PFSK-1 (cell line): ENCODE measurements around the gene CCR2.

Experiments used
- FOXP2 ChIP-seq: optimal IDR thresholded peaks from 2 replicates; pipeline ENCODE3; 2011; ENCODE audit warnings: borderline replicate concordance, control low read depth, inconsistent platforms; ENCODE audit not compliant: insufficient read depth; ENCODE audit errors: extremely low read length, extremely low read depth
- POLR2AphosphoS5 ChIP-seq: IDR thresholded peaks from 2 replicates; pipeline ENCODE4 v1.6.1; 2012; ENCODE audit warnings: low read depth, mild to moderate bottlenecking, control low read depth, low read length, moderate library complexity
- SIN3A ChIP-seq: IDR thresholded peaks from 2 replicates; pipeline ENCODE4 v1.6.1; 2012; ENCODE audit warnings: mild to moderate bottlenecking, low read length, moderate library complexity, borderline replicate concordance; ENCODE audit not compliant: insufficient read depth
- TAF1 ChIP-seq: IDR thresholded peaks from 2 replicates; pipeline ENCODE4 v1.6.1; 2012; ENCODE audit warnings: low read length, control low read depth, borderline replicate concordance; ENCODE audit not compliant: insufficient read depth
- TF ChIP-seq, protein P1 (sequence below), 2 experiments: IDR thresholded peaks; 2 replicates each; pipeline versions ENCODE4 v1.6.1 to v1.8.0; 2011 to 2012; ENCODE audit warnings: low read depth in 2 of 2, low read length in 2 of 2, control low read depth in 1 of 2, inconsistent platforms in 1 of 2, mild to moderate bottlenecking in 1 of 2, moderate library complexity in 1 of 2; ENCODE audit not compliant: insufficient read depth in 1 of 2

Gene CCR2

DNA sequence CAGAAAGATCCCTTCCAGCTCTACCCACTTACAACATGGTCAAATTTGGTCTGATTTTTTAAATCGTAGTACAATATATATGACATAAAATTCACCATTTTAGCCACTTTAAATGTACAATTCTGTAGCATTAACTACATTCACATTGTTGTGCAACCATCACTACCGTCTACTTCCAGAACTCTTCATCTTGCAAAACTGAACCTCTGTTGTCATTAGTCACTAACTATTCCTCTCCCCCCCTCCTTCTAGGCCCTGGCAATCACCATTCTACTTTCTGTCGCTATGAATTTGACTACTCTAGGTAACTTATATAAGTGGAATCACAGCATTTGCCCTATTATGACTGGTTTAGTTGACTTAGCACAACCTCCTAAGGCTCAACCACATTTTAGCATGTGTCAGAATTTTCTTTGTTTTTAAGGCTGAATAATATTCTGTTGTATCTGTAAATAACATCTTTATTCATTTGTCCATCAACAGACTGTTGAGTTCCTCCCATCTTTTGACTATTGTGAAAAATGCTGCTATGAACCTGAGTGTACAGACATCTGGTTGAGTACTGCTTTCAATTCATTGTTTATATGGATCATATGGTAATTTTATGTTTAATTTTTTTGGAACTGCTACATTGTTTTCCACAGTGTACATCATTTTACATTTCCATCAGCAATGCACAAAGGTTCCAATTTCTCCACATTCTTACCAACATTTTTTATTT is 35.5 kb upstream of the CCR2 start:
- no peak for TF ChIP-seq SIN3A
- no peak for TF ChIP-seq FOXP2
- TF ChIP-seq, protein P1, sequence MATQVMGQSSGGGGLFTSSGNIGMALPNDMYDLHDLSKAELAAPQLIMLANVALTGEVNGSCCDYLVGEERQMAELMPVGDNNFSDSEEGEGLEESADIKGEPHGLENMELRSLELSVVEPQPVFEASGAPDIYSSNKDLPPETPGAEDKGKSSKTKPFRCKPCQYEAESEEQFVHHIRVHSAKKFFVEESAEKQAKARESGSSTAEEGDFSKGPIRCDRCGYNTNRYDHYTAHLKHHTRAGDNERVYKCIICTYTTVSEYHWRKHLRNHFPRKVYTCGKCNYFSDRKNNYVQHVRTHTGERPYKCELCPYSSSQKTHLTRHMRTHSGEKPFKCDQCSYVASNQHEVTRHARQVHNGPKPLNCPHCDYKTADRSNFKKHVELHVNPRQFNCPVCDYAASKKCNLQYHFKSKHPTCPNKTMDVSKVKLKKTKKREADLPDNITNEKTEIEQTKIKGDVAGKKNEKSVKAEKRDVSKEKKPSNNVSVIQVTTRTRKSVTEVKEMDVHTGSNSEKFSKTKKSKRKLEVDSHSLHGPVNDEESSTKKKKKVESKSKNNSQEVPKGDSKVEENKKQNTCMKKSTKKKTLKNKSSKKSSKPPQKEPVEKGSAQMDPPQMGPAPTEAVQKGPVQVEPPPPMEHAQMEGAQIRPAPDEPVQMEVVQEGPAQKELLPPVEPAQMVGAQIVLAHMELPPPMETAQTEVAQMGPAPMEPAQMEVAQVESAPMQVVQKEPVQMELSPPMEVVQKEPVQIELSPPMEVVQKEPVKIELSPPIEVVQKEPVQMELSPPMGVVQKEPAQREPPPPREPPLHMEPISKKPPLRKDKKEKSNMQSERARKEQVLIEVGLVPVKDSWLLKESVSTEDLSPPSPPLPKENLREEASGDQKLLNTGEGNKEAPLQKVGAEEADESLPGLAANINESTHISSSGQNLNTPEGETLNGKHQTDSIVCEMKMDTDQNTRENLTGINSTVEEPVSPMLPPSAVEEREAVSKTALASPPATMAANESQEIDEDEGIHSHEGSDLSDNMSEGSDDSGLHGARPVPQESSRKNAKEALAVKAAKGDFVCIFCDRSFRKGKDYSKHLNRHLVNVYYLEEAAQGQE (IDR thresholded peaks at IDR 0.05; ENCODE audit: insufficient read depth in 1 of 2, low read depth in 2 of 2, low read length in 2 of 2): no peak
- no peak for TF ChIP-seq TAF1
- no peak for TF ChIP-seq POLR2AphosphoS5

GRCh38 chr3:46321461-46322104 is 32.3 kb upstream of the CCR2 start:
- TF ChIP-seq POLR2AphosphoS5: no peak
- TF ChIP-seq SIN3A: no peak
- TF ChIP-seq, protein P1 (IDR thresholded peaks at IDR 0.05; ENCODE audit: insufficient read depth in 1 of 2, low read depth in 2 of 2, low read length in 2 of 2): no peak
- no peak for TF ChIP-seq FOXP2
- TF ChIP-seq TAF1: no peak

GRCh38 chr3:46324036-46324435 is 29.9 kb upstream of the CCR2 start:
- no peak for TF ChIP-seq SIN3A
- no peak for TF ChIP-seq FOXP2
- no peak for TF ChIP-seq POLR2AphosphoS5
- no peak for TF ChIP-seq TAF1

DNA sequence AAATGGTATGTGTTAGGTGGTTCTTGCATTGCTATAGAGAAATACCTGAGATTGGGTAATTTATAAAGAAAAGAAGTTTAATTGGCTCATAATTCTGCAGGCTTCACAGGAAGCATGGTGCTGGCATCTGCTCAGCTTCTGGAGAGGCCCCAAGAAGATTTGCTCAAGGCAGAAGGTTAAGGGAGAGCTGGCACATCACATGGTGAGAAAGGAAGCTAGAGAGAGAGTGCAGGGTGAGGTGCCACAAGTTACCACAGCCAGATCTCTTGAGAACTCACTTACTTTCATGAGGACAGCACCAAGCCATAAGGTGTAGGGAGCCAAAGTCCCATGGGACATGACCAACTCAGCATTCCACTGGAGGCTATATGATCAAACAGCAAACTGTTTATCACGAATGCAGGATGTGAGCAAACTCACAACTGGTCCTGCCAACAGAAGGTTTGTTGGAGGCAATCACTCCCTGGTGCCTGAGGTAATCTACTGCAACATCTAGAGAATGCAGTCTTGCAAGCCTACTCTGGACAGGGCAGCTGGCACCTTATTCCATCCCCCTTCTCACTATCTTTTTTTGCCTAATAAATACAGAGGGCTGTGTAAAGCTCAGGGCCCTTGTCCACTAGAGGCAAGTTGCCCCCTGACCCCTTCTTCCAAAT is 28.1 kb upstream of the CCR2 start:
- TF ChIP-seq, protein P1 (IDR thresholded peaks at IDR 0.05; ENCODE audit: insufficient read depth in 1 of 2, low read depth in 2 of 2, low read length in 2 of 2): no peak
- TF ChIP-seq TAF1 (no peak), SIN3A (no peak), POLR2AphosphoS5 (no peak), FOXP2 (no peak)

DNA sequence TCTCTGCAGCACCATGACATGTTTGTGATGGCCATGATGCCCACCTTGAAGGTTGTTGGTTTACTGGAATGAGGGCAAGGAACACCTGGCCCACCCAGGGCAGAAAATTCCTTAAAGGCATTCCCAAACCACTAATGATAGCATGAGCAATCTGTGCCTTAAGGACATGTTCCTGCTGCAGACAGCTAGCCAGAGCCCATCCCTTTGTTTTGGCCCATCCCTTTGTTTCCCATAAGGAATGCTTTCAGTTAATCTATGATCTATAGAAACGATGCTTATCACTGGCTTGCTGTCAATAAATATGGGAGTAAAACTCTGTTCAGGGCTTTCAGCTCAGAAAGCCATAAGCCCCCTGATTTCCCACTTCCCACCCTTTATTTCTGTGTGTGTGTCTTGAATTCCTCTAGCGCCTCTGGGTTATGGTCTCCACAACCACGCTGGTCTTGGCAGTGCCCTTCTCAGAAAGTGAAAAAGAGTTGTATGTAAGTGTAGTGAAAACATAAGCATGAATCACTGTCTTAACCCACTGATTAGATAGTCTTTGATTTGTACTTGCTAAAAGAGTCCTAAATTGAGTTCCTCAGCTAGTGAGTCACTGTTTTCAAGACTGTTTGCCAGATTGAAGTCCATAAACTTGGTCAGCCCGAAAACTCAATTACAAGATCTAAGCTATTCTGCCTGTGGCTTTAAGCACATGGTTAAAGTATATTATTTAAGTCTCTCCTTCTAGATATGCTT is 19.0 kb upstream of the CCR2 start:
- TF ChIP-seq SIN3A (no peak), FOXP2 (no peak), POLR2AphosphoS5 (no peak), TAF1 (no peak)
- TF ChIP-seq, protein P1 (IDR thresholded peaks at IDR 0.05; ENCODE audit: insufficient read depth in 1 of 2, low read depth in 2 of 2, low read length in 2 of 2): no peak
